ENCODE data around the gene PROZ.

GRCh38 chr13:113110048-113110851 lies 48.2 kb upstream of the PROZ start:
- TF ChIP-seq CTCF (IDR thresholded peaks at IDR 0.05) (no peak), POLR2A (IDR thresholded peaks at IDR 0.05) (no peak)
